PC-3 (cell line): ENCODE data around the gene EGFL8. TPM values are rescaled to one million over a fixed set of nuclear protein-coding genes. Genes with fewer than 3 reads are reported as not detected.

Experiments
- ATAC-seq: fragments of 200-7000 bp; cut with Tn5 transposase; 2 replicates; pipeline ENCODE4 v1.9.1; 2020; ENCODE audit warnings: mild to moderate bottlenecking, moderate library complexity
- BruUV-seq: library from RNA; stranded (reverse); fragments of 400-500 nt; replicated peaks from 2 replicates; lab custom pipeline; 2021; lab: Mats Ljungman, UMichigan
- CTCF ChIA-PET: fragments of 300-600 bp; sonication (Branson Sonifier 250); formaldehyde crosslinking; loops from one replicate; lab custom pipeline; 2022; ENCODE audit warnings: antibody characterized with exemption; lab: Charles Lee
- POLR2A ChIA-PET: fragments of 300-600 bp; sonication (Branson Sonifier 250); formaldehyde crosslinking; loops from one replicate; lab custom pipeline; 2022; ENCODE audit warnings: antibody characterized with exemption; ENCODE audit not compliant: unreplicated experiment; lab: Charles Lee
- DNase-seq: peaks from one replicate; pipeline ENCODE4 v3.0.0-alpha.2; 2015
- H2AFZ ChIP-seq: fragments of 300-600 bp; sonication (generic); 2 replicates; pipeline ENCODE4 v1.6.0; 2016; ENCODE audit warnings: antibody characterized with exemption, low read length
- H3F3A ChIP-seq: fragments of 300-600 bp; sonication (generic); one replicate; pipeline ENCODE4 v1.6.0; 2017; ENCODE audit warnings: antibody characterized with exemption, low read length, control low read depth, mild to moderate bottlenecking; ENCODE audit not compliant: unreplicated experiment
- H3K27ac ChIP-seq: fragments of 300-600 bp; sonication (generic); 2 replicates; pipeline ENCODE4 v1.5.1; 2016; ENCODE audit warnings: mild to moderate bottlenecking, low read length
- H3K27me3 ChIP-seq: fragments of 300-600 bp; sonication (generic); 2 replicates; pipeline ENCODE4 v1.6.1; 2016; ENCODE audit warnings: low read length, mixed read lengths
- H3K36me3 ChIP-seq: fragments of 300-600 bp; sonication (generic); 2 replicates; pipeline ENCODE4 v1.6.1; 2016; ENCODE audit warnings: low read depth, mixed run types, low read length, mixed read lengths
- H3K4me1 ChIP-seq: fragments of 300-600 bp; sonication (generic); 2 replicates; pipeline ENCODE4 v1.5.1; 2016; ENCODE audit warnings: low read length; ENCODE audit not compliant: insufficient read depth
- H3K4me2 ChIP-seq: fragments of 300-600 bp; sonication (generic); 2 replicates; pipeline ENCODE4 v1.6.0; 2016; ENCODE audit warnings: low read length
- H3K4me3 ChIP-seq: fragments of 300-600 bp; sonication (generic); 2 replicates; pipeline ENCODE4 v1.5.1; 2016; ENCODE audit warnings: mild to moderate bottlenecking, low read length, mixed read lengths
- H3K79me2 ChIP-seq: fragments of 300-600 bp; sonication (generic); 2 replicates; pipeline ENCODE4 v1.6.1; 2017; ENCODE audit warnings: low read length, mixed read lengths
- H3K9ac ChIP-seq: fragments of 300-600 bp; sonication (generic); 2 replicates; pipeline ENCODE4 v1.6.0; 2016; ENCODE audit warnings: mild to moderate bottlenecking, low read length
- H3K9me2 ChIP-seq: fragments of 300-600 bp; sonication (generic); replicated peaks from 2 replicates; pipeline ENCODE4 v1.6.1; 2016; ENCODE audit warnings: mixed run types, low read length, mixed read lengths
- H3K9me3 ChIP-seq: fragments of 300-600 bp; sonication (generic); 2 replicates; pipeline ENCODE4 v1.6.1; 2016; ENCODE audit warnings: low read length, mixed read lengths
- H4K20me1 ChIP-seq: fragments of 300-600 bp; sonication (generic); 2 replicates; pipeline ENCODE4 v1.6.1; 2016; ENCODE audit warnings: low read length, mixed read lengths
- EZH2 ChIP-seq: fragments of 300-600 bp; sonication (generic); IDR thresholded peaks from one replicate; pipeline ENCODE4 v1.6.1; 2017; ENCODE audit warnings: antibody characterized with exemption, mild to moderate bottlenecking, low read length; ENCODE audit not compliant: unreplicated experiment
- EZH2phosphoT487 ChIP-seq: fragments of 300-600 bp; sonication (generic); IDR thresholded peaks from 2 replicates; pipeline ENCODE4 v1.6.1; 2018; ENCODE audit warnings: mild to moderate bottlenecking, antibody characterized with exemption, low read length, borderline replicate concordance
- intact Hi-C: fragments of 100-400 bp; cut with micrococcal nuclease; formaldehyde crosslinking; loops from 2 replicates; pipeline ENCODE4 v1.9.0; 2023
- total RNA-seq: library from RNA; depleted of rRNA; stranded (reverse); fragments of >200 nt; gene quantifications from 2 replicates; pipeline ENCODE4 v1.2.3, GENCODE V29; 2014
- TF ChIP-seq, protein P1 (sequence below): fragments of 300-600 bp; sonication (generic); conservative IDR thresholded peaks from 2 replicates; pipeline ENCODE4 v1.5.1; 2017; ENCODE audit warnings: antibody characterized with exemption, low read depth, mild to moderate bottlenecking, low read length

EGFL8 gene
- total RNA-seq, 1 experiment from 2014 or later = 7.9 TPM

DNA sequence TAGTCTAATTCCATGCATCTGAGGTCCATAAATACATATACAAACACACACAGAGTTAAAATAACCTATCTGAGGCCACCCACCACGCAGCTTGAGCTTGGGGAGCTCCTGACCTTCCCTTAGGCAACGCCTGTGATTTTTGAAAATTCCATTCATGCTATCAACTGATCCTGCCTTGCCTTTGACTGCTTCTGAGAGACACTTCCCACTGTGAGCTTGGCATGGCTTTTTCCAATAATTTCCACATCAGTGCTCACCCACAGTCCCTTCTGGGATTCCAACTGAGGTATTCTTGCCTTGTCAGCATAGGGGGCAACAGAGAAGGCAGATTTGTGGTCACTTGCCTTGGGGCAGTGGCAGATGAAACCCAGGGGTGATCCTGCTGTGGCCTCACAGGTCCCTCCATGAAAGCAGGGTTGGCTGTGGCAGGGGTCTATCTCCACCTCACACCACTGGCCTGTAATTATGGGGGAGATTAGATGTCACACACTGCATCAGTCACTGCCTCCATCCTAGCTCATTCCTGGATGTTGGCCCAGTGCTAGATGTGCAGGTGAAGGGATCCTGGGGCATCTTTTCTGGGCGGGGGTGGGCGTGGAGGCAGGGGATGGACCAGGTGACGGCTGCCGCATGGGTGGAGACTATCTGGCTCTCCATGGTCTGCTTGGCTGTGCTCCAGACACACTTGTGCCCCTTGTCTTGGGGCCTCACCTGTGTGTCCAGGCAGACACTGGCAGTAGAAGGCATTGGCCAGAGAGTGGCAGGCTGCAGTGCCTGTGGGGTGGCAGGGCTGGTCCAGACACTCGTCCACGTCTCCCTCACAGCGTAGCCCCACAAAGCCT lies 39.3 kb downstream of the EGFL8 start:
- Histone ChIP-seq H3F3A (no peaks in the 10 kb centered on the region), H3K4me1 (no peaks in the 10 kb centered on the region), H3K36me3 (no peaks in the 10 kb centered on the region), H2AFZ (no peak overlapping the region), H3K9me2 (no peaks in the 10 kb centered on the region), H3K79me2 (no peaks in the 10 kb centered on the region), H3K27me3 (no peaks in the 10 kb centered on the region), H3K9ac (no peak overlapping the region), H4K20me1 (no peaks in the 10 kb centered on the region), H3K4me2 (no peak overlapping the region), H3K4me3 (no peak overlapping the region), H3K9me3 (no peaks in the 10 kb centered on the region), H3K27ac (no peak overlapping the region)
- no TSS peak for BruUV-seq
- POLR2A ChIA-PET = interaction anchor here (0.5 kb wide), 1 partner anchor 65 kb away, joined by 5 read pairs; no protein-coding TSS in a partner anchor
- TF ChIP-seq EZH2phosphoT487 (no peak), EZH2 (no peak)
- TF ChIP-seq, protein P1, sequence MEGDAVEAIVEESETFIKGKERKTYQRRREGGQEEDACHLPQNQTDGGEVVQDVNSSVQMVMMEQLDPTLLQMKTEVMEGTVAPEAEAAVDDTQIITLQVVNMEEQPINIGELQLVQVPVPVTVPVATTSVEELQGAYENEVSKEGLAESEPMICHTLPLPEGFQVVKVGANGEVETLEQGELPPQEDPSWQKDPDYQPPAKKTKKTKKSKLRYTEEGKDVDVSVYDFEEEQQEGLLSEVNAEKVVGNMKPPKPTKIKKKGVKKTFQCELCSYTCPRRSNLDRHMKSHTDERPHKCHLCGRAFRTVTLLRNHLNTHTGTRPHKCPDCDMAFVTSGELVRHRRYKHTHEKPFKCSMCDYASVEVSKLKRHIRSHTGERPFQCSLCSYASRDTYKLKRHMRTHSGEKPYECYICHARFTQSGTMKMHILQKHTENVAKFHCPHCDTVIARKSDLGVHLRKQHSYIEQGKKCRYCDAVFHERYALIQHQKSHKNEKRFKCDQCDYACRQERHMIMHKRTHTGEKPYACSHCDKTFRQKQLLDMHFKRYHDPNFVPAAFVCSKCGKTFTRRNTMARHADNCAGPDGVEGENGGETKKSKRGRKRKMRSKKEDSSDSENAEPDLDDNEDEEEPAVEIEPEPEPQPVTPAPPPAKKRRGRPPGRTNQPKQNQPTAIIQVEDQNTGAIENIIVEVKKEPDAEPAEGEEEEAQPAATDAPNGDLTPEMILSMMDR = no peak
- CTCF ChIA-PET = no interaction called here
- DNase-seq (no peak), ATAC-seq (no peak)
- intact Hi-C loops = no loop called here

DNA sequence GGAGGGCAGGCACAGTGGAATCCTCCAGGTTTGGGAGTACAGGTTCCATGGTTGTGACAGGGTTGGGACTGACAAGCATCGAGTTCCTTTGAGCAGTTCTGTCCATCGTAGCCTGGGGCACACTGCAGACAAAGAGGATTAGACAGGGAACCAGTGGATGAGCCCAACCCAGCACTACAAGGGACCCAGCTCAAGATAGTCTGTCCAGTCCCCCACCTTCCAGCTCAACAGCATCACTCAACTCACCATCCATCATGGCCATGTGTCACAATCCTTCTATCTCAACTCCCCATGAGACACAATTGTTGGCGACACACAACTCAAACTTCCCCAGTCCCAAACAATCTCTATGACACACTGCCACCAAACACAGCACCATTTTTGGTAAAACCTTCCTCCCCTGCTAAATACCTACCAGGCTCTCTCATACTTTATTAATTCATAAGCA lies 39.9 kb downstream of the EGFL8 start:
- no peaks in the 10 kb centered on the region for H4K20me1 ChIP-seq
- ChIA-PET CTCF (no interaction called here), POLR2A (no interaction called here)
- ATAC-seq (no peak), DNase-seq (no peak)
- TF ChIP-seq EZH2 = no peak
- TF ChIP-seq EZH2phosphoT487 = no peak
- TF ChIP-seq, protein P1 = no peak
- H3K79me2 ChIP-seq = no peaks in the 10 kb centered on the region
- H3K4me2 ChIP-seq = no peak overlapping the region
- intact Hi-C loops = no loop called here
- no TSS peak for BruUV-seq
- no peaks in the 10 kb centered on the region for H3K27me3 ChIP-seq
- no peaks in the 10 kb centered on the region for H3F3A ChIP-seq
- H3K9me3 ChIP-seq = no peaks in the 10 kb centered on the region
- no peak overlapping the region for H3K4me3 ChIP-seq
- no peaks in the 10 kb centered on the region for H3K4me1 ChIP-seq
- no peak overlapping the region for H3K27ac ChIP-seq
- no peak overlapping the region for H3K9ac ChIP-seq
- no peak overlapping the region for H2AFZ ChIP-seq
- no peaks in the 10 kb centered on the region for H3K9me2 ChIP-seq
- H3K36me3 ChIP-seq = no peaks in the 10 kb centered on the region

DNA sequence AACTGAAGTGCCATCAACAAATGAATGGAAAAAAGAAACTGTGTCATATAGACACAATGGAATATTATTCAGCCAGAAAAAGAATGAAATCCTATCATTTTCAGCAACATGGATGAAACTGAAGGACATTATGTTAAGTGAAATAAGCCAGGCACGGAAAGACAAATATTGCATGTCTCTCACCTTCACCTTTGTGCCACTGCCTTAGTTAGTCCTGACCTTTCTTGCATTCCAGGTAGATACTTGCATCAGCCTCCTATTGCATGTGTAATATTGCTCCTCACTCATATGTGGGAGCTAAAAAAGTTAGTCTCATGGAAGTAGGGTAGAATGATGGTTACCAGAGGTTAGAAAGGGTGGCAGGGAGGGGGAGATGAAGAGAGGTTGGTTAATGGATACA lies 44.6 kb downstream of the EGFL8 start:
- no peaks in the 10 kb centered on the region for H3K27me3 ChIP-seq
- DNase-seq (no peak), ATAC-seq (no peak)
- no TSS peak for BruUV-seq
- H3K27ac ChIP-seq = no peak overlapping the region
- H3K4me3 ChIP-seq = no peak overlapping the region
- TF ChIP-seq EZH2 (no peak), EZH2phosphoT487 (no peak)
- TF ChIP-seq, protein P1 = no peak
- ChIA-PET POLR2A (no interaction called here), CTCF (no interaction called here)
- no peaks in the 10 kb centered on the region for H3K9me3 ChIP-seq
- no peak overlapping the region for H3K4me2 ChIP-seq
- no peaks in the 10 kb centered on the region for H3K36me3 ChIP-seq
- no peaks in the 10 kb centered on the region for H4K20me1 ChIP-seq
- no peaks in the 10 kb centered on the region for H3F3A ChIP-seq
- no peaks in the 10 kb centered on the region for H3K4me1 ChIP-seq
- H3K9ac ChIP-seq = no peak overlapping the region
- H2AFZ ChIP-seq = no peak overlapping the region
- no peaks in the 10 kb centered on the region for H3K79me2 ChIP-seq
- intact Hi-C loops = no loop called here
- no peaks in the 10 kb centered on the region for H3K9me2 ChIP-seq
